Lung microvascular endothelial cell (primary cell): ENCODE results near the gene HCRTR1. TPM values are rescaled to one million over a fixed set of nuclear protein-coding genes. Genes with fewer than 3 reads are reported as not detected.

Source experiments
- DNase-seq, 2 donors: peaks; one replicate each; pipeline versions ENCODE4 v3.0.0 to v3.0.0-alpha.2; 2010; ENCODE audit warnings: low read depth in 2 of 2
- total RNA-seq: library from RNA; depleted of rRNA; stranded (reverse); fragments of >200 nt; gene quantifications from 2 replicates; pipeline ENCODE4 v1.2.1, GENCODE V29; 2014

HCRTR1 gene
- 1.5 and 5.4 TPM in 2 replicates for total RNA-seq

DNA sequence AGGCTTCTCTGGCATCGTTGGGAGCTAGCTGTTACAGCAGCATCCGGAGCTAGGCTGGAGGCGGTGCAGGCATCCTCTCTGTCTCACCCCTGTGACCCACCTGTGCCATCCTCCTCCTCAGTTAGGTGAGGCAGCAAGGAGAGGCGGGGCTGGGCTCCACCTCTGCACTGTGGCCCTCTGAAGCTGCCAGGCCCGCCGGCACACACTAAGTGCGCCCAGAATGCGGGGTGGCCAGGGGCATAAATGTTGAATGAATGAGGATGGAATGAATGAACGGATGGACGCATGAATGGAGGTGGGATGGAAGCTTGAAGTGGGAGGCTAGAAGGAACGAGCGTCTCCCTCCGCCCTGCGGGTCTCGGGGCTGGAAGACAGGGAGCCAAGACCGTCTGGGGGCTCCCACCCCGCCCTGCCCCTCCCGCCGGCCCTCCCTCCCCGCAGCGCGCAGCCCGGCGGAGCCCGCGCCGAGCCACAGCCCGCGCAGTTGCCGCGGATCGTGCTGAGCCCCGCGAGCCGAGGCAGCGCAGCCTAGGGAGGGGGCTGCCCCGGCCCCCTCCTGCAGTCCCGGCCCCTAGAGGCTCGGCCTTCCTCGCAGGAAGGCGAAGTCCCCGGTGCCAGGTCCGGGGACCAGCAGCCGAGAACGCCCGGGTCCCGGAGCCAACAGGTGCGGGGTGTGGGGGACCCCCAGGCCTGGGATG, at the start of gene HCRTR1:
HCRTR1 (plus strand) TSS at position 472 of the 698 bp plus-strand sequence. CDS start 1,504 bp downstream, outside the sequence.
- DNase-seq = peak in 1 of 2 donors; percentile 27

DNA sequence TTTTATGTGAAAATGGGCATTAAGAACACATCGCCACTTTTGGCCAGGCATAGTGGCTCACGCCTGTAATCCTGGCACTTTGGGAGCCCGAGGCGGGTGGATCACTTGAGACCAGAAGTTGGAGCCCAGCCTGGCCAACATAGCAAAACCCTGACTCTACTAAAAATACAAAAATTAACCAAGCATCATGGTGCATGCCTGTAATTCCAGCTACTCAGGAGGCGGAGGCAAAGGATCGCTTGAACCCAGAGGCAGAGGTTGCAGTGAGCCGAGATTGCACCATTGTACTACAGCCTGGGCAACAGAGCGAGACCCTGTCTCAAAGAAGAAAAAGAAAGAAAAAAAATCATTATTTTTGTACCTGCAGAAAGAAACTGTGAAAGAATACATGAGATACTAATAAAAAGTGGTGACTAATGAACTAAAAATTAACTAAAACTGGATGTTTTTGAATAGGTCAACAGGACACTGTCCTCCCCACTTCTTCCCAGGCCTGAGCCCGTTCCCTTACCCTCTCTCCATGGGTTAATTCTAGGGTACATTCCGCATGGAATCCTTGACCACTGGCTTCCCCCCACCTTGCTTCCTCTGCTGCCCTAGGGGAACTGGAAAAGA, 49.4 kb upstream of the HCRTR1 start:
- no peak for DNase-seq

DNA sequence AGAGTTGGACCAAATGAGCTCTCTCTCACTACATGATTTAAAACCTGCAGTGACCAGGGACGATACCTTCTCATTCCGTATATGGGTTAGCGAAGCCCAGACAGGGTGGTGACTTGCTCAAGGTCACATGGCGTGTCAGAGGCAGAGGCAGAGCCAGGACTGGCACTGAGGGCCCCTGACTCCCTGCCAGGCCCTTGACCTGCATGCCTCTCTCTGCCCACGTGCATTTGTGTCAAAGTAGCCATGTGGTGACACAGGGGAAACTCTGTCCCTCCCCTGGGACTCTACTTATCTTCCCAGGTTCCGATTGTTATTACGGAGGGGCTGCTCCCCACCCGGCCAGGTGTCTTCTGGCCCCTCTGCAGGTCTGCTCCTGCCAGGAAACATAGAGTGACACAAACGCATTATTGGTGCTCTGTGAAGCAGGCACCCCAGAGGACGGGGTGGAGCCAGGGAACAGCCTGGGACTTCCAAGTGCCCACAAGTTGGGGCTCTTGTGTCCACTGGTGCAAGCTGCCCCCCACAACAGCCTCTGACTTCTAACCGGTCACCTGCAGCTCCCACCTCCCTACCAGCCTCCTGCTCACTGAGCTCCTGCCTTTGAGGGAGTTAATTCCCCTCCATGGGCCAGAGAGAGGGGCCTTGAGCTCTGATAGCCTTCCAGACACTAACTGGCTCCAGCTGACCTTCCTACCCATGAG, 48.4 kb upstream of the HCRTR1 start:
- no peak for DNase-seq

DNA sequence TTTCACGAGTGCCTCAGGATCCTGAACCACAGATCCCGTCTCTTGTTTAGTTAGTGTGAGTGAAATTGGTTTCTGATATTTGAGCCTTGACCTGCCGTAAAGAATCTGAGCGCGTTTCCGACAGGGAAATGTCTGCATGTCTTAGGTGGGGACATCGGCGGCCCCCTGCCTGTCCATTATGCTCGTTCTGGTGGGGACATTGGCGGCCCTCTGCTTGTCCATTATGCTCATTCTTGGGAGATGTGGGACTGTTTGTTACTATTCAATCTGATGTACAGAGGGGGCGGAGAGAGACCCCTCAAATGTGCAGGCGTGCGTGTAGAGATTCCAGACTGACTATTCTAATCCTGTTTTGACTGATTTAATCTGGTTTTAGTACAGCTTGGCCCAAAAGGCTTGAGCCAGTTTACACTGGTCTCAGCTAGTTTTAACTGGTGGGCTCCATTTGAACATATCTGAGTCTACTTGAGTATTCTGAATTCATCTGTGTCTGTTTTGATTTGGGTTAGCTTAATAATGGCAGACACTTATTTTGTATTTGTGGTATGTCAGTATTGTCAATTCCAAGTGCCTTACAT, 47.8 kb upstream of the HCRTR1 start:
- DNase-seq = no peak

DNA sequence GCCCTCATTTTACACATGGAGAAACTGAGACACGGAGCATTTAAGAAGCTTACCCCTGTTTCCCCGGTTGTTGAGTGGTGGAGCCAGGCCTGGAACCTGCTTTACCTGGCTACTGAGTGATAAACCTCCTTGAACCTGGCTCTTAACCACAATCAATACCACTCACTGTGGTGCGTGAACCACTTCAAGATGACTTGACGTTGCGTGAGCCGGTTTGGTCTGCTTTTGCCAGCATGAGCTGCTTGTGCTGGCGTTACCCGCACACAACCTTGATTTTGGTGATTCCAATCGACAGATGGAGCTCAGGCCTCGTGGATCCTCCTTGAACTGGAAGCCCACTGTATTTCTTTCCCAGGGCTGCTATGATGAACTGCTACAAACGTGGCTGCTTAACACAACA, 47.3 kb upstream of the HCRTR1 start:
- no peak for DNase-seq

DNA sequence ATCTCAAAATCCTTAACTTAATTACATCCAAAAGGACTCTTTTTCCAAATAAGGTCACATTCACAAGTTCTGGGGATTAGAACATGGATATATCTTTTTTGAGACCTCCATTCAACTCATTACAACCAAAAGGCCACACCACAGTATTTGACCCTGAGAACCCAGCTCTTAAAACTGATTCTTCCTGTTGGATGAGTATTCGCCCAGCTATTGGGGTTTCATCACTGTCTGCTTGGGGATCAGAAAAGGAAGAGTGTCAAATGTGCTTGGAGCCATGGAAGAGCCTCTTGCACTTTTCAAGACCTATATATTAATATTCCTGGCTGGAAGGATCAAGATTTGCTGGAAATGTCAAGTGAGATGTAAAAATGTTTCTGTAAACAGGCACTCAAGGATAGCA, 46.6 kb upstream of the HCRTR1 start:
- DNase-seq = no peak

DNA sequence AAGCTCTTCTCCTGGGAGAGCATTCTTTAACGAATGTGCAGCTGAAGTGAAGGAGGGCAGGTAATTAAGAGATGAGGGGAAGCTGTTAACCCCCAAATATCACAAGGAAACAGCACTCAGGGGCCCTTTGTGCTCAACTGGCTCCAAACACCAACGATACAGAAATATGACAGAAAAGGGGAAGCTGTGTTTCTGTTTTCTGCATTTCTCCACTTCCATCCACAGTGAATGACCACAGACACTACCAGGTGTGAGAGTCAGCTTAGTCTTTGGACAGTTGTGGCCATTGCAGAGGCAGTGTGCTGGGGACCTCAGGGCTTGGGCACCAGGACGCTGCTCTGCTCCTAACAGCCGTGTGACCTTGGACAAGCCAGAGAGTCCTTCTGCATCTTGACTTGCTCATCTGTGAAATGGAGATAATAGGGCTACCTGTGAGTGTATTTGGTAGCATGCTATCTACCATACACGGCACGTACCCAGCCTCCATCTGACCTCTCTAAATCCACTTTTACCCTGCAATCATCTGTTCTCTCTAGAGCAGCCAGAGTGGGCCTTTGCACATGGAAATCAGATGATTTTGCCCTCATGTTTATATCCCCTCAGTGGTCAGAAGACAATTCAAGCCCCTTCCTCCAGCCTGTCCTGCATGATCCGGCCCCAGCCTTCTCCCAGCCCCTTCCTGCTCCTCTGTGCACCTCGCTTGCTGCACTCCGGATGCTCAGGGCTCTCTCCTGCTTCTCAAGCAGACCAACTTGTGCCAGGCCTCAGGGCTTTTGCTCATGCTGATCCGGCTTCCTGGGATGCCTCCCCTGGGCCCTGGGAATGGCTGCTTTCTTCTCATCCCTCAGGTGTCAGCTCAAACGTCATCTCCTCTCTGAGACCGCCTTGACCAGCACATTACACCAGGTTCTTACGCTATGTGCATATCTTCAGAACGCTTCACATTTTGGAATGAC, 45.9 kb upstream of the HCRTR1 start:
- DNase-seq = no peak

DNA sequence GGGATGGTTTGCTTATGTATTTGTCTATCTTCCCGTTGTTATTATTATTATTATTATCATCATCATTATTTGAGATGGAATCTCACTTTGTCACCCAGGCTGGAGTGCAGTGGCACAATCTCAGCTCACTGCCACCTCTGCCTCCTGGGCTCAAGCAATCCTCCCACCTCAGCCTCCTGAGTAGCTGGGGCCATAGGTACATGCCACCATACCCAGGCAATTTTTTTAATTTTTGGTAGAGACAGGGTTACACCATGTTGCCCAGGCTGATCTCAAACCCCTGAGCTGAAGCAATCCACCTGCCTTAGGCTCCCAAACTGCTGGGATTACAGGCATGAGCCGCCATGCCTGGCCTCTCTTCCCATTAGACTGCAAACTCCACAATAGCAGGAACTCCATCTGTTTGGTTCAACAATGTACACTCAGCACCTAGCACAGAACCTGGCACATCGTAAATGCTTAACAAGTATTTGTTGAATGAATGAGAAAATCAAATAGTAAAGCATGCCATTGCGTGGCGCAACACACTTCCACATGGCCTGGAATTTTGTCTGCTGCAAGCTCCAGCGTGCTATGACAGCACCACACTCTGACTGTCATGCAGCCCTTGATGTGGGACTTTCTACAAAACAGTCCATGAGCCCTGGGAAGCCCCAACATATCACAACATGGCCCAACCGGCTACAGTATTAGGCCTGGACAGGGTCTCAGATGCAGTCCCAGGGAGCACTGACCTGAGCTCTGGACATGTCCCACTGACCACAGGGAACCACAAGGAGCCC, 45.0 kb upstream of the HCRTR1 start:
- DNase-seq = no peak

DNA sequence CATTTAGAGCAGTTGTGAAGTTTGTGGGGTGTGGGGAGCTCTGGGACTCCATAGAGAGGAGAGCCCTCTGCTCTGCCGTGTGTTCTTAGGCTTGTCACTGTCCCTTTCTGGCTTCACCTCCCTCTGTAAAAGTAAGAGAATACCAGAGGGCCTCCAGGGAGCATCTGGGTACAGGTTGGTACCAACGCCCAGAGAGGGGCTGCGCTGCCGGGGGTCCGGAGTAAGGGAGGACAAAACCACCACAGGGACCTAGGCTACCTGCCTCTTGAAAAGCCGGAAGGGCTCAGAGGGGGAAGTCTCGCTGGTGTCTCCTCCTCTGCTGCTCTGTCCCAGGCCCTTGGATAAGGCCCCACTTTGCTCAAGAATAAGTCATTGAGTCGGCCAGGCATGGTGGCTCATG, 44.2 kb upstream of the HCRTR1 start:
- no peak for DNase-seq

DNA sequence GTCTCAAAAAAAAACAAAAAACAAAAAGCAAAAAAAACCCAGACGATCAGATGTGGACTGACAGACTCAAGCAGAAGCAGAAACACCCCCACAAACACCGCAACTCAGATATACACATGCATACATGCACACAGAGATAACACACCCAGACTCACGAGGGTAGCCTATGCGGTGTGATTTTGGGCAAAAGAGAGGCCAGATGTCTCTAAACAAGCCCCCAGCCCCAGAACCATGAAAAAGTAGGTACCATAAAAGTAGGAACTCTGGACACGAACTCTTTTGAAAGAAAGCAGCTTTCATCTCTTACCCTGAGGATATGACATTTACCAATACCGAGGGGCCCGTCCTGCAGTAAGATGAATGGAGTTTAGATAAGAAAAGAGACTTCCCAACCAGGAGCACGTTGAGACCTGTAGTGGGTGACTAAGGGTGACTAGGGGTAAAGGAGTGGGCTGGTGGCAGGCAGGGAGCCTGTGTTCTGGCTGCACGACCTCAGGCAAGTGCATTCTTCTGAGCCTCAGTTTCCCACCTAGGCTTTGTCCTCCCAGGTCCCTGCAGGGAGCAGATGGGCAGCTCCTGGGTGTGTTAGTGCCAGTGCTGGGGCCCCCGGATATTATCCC, 42.6 kb upstream of the HCRTR1 start:
- no peak for DNase-seq

DNA sequence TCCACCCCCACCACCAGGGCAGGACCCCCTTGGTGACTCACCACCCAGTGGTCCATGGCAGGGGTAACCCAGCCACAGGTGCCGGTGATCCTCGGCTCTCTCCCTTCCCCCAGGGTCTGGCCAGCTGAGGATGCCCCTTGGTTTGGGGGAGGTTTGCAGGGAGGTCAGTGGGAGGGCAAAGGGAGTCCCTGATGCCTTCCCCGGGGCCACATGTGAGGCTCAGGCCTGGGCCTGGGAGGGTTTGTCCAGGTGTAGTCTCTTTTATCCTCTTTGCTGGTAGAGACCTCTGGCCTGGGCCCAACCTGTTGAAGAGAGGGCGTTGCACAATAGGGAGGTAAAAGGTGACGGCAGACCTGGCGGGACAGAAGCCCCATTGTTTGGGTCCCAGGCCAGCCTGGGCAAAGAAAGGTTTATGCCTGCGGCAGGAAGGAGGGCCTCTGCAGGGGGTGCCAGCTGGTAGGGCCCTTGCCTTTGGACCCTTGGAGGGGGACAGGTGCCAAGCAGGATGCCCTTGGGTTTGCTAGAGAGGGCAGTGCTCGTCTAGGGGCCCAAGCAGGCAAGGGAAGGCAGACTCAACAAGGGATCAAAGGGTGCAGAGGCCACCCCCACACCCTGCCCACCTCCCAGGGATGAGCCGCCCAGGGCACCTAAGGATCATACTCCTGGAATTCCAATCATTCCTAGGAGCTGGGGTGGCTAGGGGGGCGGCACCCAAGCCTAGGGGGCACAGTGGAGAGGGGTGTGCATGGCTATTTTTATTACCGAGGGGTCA, 41.9 kb upstream of the HCRTR1 start:
- no peak for DNase-seq

DNA sequence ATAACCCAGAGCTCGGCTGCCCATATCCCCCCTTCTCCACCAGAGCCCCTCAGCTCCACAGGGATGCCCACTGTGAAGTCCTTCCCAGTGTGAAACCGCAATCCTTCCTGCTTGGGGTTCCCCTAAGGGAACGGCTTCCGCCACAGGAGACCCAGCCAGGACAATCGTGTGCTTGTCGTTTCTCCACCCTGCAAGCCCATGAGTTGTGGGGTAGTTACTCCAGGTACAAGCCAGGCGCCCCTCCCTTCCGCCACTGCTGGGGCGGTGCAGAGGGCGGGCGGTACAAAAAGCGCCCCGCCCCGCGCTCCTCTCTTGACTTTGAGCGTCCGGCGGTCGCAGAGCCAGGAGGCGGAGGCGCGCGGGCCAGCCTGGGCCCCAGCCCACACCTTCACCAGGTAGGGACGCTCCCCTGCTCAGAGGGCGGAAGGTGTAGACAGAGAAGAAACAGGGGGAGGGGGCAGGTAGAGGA, 41.3 kb upstream of the HCRTR1 start, which contains the start of gene TINAGL1:
TINAGL1 (plus strand) TSS at position 315 of the 469 bp plus-strand sequence. CDS start 634 bp downstream, outside the sequence.
- DNase-seq = peak; percentile 44 to 63

DNA sequence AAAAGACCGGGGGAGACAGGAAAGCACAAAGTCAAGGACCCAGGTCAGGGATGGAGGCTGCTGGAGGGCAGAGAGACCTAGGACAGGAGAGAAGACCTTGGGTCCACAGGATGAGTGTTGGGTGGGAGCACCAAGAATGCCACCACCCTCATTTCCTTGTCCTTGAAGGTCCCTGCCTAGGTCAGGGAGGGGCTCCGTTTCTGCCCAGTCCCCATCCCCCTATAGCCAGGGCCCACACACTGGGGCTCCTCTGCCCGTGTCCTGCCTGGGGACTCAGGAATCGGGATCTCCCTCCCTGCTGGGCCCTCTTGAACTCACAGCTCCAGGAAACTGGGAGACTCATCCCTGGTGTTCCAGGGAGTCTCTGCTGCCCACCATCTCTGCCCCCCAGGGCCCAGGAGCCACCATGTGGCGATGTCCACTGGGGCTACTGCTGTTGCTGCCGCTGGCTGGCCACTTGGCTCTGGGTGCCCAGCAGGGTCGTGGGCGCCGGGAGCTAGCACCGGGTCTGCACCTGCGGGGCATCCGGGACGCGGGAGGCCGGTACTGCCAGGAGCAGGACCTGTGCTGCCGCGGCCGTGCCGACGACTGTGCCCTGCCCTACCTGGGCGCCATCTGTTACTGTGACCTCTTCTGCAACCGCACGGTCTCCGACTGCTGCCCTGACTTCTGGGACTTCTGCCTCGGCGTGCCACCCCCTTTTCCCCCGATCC, 40.6 kb upstream of the HCRTR1 start:
- no peak for DNase-seq

DNA sequence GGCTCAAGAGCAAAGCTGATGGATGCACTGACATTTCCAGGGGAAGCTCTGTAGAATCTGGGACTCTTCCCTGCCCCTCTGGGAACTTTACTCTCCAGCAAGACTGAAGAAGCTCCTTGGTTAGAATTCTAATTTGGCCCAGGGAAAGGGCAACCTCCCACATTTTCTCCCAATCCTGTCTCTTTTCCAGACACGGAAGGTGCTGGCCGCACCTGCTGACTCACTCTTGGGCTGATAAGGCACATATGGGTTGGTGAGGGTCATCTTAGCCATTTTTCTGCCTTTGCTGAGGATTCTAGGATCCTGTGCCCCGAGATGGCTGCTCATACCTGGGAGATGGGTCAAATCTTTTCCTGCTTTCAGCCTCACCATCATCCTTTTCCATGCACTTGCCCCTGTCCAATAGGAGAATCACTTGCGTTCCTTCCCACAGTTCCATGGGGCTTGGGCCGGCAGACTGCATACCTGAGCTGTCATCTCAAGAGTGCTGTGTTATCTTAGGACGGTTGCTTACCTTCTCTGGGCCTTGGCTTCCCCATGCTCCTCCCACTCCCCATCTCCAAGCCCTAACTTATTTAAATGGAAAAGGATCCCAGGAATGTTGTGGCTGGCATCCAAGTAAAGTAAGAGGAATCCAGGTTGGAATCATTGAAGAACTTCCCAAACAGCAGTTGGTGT, 39.8 kb upstream of the HCRTR1 start:
- peak; percentile 48 to 66 for DNase-seq

DNA sequence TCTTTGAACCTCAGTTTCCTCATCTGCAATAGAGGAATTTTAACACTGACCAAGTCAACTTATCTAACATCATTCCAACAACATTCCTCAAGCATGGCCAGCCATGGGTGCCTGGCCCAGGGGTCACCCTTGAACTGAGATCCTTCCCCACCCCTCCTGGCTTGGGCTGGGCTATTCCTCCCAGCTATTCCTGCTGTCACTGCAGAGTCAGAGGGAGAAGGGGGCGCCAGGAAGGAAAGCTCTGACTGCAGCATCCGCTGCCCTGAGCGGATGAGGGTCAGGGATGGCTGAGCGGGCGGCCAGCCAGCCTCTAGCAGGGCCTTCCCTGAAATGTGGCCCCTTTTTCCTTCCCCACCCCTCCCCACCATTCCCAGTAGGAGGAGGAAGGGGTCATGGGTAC, 38.1 kb upstream of the HCRTR1 start:
- peak; percentile 81 to 83 for DNase-seq

DNA sequence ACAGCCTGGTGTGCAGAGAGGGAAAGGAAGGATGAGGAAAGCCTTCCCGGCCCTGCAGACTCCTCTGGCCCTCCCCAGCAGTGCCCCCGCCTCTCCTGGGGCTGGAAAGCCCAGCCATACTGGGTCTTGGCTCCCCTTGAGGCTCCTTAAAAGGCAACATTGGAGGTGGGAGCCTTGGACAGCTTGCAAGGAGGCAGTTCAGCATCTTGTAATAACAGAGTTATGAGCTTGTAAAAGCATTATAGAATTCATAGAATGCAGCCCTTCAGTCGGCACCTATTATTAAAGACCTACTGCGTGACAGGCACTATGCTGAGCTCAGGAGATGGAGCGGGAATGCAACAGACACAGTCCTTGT, 37.0 kb upstream of the HCRTR1 start:
- no peak for DNase-seq

DNA sequence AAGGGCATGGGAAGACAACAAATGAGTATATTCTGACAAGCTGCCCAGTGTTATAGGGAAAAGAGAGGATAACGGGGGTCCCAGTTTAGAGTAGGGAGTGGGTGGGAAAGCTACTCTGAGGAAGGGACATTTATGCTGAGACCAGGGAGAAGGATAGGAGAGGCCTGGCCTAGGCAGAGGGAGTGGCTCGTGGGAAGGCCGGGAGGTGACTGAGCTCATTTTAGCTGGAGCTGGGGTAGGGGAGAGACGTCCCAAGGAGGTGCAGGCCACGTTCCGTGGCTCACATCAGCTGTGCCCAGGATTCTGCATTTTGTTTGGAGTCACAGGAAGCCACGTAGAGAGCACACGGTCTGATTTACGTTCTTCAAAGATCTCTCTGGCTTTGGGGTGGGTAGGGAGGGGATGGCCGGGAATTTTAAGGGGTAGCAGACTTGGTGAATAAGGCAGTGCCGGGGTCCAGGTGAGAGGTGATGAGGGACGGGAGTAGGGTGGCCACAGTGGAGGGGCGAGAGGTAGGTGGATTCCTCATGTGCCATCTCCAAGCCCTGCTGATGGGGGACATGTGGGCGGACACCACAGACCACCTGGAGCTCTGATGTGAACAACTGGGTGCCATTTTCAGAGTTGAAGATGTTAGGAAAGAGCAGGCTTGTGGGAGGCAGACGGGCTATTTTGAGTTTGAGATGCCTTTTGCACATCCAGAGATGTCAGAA, 36.4 kb upstream of the HCRTR1 start:
- DNase-seq = no peak
